HFF-Myc (cell line): Measurements from ENCODE around the gene GTF3C5.

Experiments used
- DNase-seq: peaks from one replicate; pipeline ENCODE4 v3.0.0-alpha.2; 2011; ENCODE audit warnings: low read depth; ENCODE audit errors: extremely low read depth
- H3K4me3 ChIP-seq: replicated peaks from 2 replicates; pipeline ENCODE4 v1.5.1; 2011; ENCODE audit warnings: low read depth, mild to moderate bottlenecking, control low read depth, low read length
- TF ChIP-seq, protein P1 (sequence below): IDR thresholded peaks from 2 replicates; pipeline ENCODE4 v1.5.1; 2012; ENCODE audit warnings: mild to moderate bottlenecking, low read depth, low read length, control low read depth; ENCODE audit errors: missing control alignments

GTF3C5 gene

DNA sequence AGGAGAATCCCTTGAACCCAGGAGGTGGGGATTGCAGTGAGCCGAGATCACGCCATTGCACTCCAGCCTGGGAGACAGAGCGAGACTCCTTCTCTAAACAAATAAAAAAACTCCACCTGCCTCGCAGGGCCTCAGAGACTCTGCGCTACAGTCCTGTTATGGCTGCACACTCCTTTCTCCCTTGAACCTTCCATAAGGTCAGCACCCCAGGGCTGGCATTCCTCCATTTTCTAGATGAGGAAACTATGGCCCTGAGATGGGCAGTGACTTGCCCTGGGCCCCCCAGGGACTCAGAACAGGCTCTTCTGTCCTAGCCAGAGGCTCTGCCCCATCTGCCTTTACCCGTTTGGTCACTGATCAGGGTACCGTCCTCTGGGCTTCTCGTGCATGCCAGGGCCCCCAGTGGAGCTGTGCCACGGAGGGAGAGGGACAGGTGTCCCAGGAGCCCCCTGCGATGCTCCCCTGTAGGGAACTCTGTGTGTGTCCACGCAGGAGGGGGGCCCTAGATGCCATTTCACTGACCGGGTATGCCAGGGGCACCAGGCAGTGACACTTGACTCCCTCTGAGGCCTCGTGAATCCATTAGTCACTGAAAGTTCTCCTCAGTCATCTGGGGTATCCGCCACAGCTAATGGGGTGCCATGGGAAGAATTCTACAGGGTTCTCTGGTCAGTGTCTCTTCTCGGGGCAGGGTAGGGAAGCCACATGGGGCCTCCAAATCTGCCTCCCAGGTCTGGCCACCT, 74.1 kb downstream of the GTF3C5 start:
- TF ChIP-seq, protein P1, sequence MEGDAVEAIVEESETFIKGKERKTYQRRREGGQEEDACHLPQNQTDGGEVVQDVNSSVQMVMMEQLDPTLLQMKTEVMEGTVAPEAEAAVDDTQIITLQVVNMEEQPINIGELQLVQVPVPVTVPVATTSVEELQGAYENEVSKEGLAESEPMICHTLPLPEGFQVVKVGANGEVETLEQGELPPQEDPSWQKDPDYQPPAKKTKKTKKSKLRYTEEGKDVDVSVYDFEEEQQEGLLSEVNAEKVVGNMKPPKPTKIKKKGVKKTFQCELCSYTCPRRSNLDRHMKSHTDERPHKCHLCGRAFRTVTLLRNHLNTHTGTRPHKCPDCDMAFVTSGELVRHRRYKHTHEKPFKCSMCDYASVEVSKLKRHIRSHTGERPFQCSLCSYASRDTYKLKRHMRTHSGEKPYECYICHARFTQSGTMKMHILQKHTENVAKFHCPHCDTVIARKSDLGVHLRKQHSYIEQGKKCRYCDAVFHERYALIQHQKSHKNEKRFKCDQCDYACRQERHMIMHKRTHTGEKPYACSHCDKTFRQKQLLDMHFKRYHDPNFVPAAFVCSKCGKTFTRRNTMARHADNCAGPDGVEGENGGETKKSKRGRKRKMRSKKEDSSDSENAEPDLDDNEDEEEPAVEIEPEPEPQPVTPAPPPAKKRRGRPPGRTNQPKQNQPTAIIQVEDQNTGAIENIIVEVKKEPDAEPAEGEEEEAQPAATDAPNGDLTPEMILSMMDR, result no peak
- no peak overlapping the region for H3K4me3 ChIP-seq
- no peak for DNase-seq

DNA sequence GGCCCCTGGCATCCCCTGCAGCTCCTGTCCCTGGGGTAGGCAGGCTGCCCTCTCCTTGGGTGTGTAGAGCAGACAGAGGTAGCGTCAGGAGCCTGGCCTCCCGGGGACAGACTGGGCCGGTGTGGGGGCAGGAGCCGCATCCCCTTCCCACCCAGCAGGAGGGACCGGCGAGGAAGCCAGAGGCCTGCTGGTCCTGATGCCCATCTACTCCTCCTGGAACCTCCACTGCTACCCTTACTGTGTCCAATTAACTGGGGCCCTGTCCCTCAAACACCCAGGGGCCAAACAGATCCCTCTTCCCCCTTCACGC, 74.6 kb downstream of the GTF3C5 start:
- no peak for DNase-seq
- TF ChIP-seq, protein P1, result no peak
- no peak overlapping the region for H3K4me3 ChIP-seq

DNA sequence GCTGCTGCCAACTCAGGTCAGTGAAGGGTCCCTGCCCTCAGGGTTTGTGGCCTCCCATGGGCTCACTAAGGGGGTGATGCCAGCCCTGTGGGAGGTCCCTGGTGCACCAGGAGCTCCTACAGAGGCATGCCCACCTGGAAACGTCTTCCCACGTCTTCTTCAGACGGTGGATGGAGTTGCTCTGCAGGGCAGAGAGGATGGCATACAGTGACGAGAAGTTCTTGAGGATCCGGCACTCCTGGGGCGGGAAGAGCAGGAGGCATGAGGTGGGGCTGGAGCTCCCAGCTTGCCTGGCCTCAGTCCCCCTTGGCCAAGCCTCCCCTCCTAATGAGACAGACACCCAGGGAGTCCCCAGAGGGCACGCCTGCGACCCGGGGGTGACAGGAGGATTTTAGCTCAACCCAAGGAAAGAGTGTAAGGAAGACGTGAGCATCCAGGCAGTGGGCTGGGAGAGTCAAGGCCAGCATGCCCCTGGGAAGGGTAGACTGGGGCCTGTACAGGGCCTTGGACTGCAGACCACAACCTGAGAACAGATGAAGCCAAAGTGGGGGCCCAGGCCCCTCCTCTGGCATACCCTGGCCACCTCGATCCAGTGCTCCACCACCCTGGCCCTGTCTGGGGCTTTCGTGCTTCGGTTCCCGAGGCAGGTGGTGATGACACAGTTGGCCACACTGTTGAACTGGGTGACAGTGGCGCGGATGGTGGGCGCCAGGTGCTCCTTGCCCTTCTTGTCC, 75.9 kb downstream of the GTF3C5 start:
- TF ChIP-seq, protein P1, result no peak
- no peak overlapping the region for H3K4me3 ChIP-seq
- no peak for DNase-seq

DNA sequence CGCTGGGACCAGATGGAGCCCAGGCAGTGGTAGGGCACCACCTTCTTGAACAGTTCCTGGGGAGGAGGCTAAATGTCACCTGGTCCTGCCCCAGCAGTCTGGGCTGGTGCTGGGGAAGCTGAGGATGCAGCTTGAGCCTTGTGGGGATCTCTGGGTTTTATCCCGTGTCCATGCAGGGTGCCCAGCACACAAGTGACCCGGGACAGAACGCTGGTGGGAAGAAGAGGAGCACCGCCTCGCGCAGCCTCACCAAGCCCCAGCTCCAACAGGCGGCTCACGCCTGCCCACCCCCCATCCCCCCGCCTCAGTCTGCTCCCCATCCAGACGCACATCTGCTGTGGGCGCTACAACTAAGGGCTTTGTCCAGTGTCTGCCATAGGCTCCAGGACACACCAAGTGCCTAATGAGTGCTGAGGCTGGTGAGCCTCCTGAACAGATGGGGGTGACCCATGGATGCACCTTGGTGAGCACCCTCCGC, 76.5 kb downstream of the GTF3C5 start:
- no peak for DNase-seq
- TF ChIP-seq, protein P1, result no peak

More for the DNA sequence above, 76.5 kb downstream of the GTF3C5 start:
- H3K4me3 ChIP-seq, result no peak overlapping the region
